AG04449 (cell line): ENCODE results near the gene KRTAP20-3.

ENCODE experiments used
- CTCF ChIA-PET: fragments of 350-600 bp; formaldehyde crosslinking; extraction: SDS; loops from one replicate; lab custom pipeline; 2021; ENCODE audit warnings: antibody characterized with exemption; lab: Yijun Ruan, JAX
- POLR2A ChIA-PET: fragments of 400-600, 350-600 bp; formaldehyde crosslinking; extraction: SDS; loops from one replicate; lab custom pipeline; 2020; ENCODE audit warnings: antibody characterized with exemption, inconsistent platforms; lab: Yijun Ruan, JAX
- DNase-seq: peaks from one replicate; pipeline ENCODE4 v3.0.0-alpha.2; 2010; ENCODE audit warnings: low read depth, low spot score
- H3K4me3 ChIP-seq: 2 replicates; pipeline ENCODE4 v1.5.1; 2011; ENCODE audit warnings: low read depth, mild to moderate bottlenecking, control low read depth, low read length
- CTCF ChIP-seq: IDR thresholded peaks from one replicate; pipeline ENCODE4 v1.5.1; 2011; ENCODE audit warnings: mild to moderate bottlenecking, moderate library complexity, low read length, control low read depth, inconsistent platforms; ENCODE audit not compliant: insufficient read depth; ENCODE audit errors: missing control alignments

The KRTAP20-3 gene

GRCh38 chr21:30642564-30642963 lies at the start of gene KRTAP20-3:
Gene KRTAP20-3, plus strand, starts transcription at chr21:30642864.
- no peak within 1 kb of the TSS for H3K4me3 ChIP-seq
- no peak for DNase-seq
- CTCF ChIA-PET = no interaction called here

GRCh38 chr21:30598802-30599201 lies 43.9 kb upstream of the KRTAP20-3 start, which contains the start of gene KRTAP6-2:
Gene KRTAP6-2, minus strand, starts transcription at chr21:30598902. Its CDS starts 28 bp downstream, at chr21:30598874.
- ChIA-PET CTCF (no interaction called here), POLR2A (no interaction called here)
- DNase-seq = no peak
- H3K4me3 ChIP-seq = no peak within 1 kb of the TSS
- no peak for TF ChIP-seq CTCF

More at GRCh38 chr21:30642564-30642963, at the start of gene KRTAP20-3:
- no peak for TF ChIP-seq CTCF
- POLR2A ChIA-PET = no interaction called here

GRCh38 chr21:30600787-30601186 lies 41.9 kb upstream of the KRTAP20-3 start, which contains the start of gene KRTAP22-1:
Gene KRTAP22-1, plus strand, starts transcription at chr21:30601087.
- DNase-seq = no peak
- no peak for TF ChIP-seq CTCF
- H3K4me3 ChIP-seq = no peak within 1 kb of the TSS
- POLR2A ChIA-PET = no interaction called here
- CTCF ChIA-PET = no interaction called here

GRCh38 chr21:30605968-30606367 lies 36.7 kb upstream of the KRTAP20-3 start:
- no peak for DNase-seq
- POLR2A ChIA-PET = no interaction called here

GRCh38 chr21:30612132-30612531 lies 30.5 kb upstream of the KRTAP20-3 start:
- no peak overlapping the region for H3K4me3 ChIP-seq
- DNase-seq = no peak
- ChIA-PET CTCF (no interaction called here), POLR2A (no interaction called here)
- TF ChIP-seq CTCF = no peak

More at GRCh38 chr21:30605968-30606367, 36.7 kb upstream of the KRTAP20-3 start:
- no peak overlapping the region for H3K4me3 ChIP-seq
- CTCF ChIA-PET = no interaction called here
- no peak for TF ChIP-seq CTCF

- TF ChIP-seq CTCF = no peak
- CTCF ChIA-PET = no interaction called here
- POLR2A ChIA-PET = no interaction called here
- no peak for DNase-seq
- H3K4me3 ChIP-seq = no peak within 1 kb of the TSS
These were observed 28.8 kb upstream of the KRTAP20-3 start, which contains the start of gene KRTAP6-1 for GRCh38 chr21:30613836-30614235. Gene KRTAP6-1, minus strand, starts transcription at chr21:30613930. Its CDS starts 26 bp downstream, at chr21:30613904.
